LNCaP clone FGC (cell line): ENCODE data around the gene MIEF2.
"Not testable (repeated sequence)": the region's sequence is repeated elsewhere in the genome, so short reads cannot be mapped to it uniquely, and the experiment has no call there.

Experiments
- DNase-seq: peaks from one replicate; pipeline ENCODE4 v3.0.0-alpha.2; 2011; ENCODE audit warnings: low read depth
- H3K4me3 ChIP-seq: 2 replicates; pipeline ENCODE4 v1.5.1; 2011; ENCODE audit warnings: mild to moderate bottlenecking, low read depth, low read length, control low read depth
- CTCF ChIP-seq: IDR thresholded peaks from 2 replicates; pipeline ENCODE4 v1.5.1; 2012; ENCODE audit warnings: mild to moderate bottlenecking; ENCODE audit not compliant: control insufficient read depth, insufficient read depth; ENCODE audit errors: extremely low read depth

The MIEF2 gene, protein sequence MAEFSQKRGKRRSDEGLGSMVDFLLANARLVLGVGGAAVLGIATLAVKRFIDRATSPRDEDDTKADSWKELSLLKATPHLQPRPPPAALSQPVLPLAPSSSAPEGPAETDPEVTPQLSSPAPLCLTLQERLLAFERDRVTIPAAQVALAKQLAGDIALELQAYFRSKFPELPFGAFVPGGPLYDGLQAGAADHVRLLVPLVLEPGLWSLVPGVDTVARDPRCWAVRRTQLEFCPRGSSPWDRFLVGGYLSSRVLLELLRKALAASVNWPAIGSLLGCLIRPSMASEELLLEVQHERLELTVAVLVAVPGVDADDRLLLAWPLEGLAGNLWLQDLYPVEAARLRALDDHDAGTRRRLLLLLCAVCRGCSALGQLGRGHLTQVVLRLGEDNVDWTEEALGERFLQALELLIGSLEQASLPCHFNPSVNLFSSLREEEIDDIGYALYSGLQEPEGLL

GRCh38 chr17:18260332-18261145 is at the start of gene MIEF2:
Gene MIEF2, plus strand, starts transcription at chr17:18260662. Its CDS starts 2,059 bp downstream, at chr17:18262721.
- DNase-seq: peak; percentile 85
- TF ChIP-seq CTCF: no peak
- H3K4me3 ChIP-seq: peak within 1 kb of the TSS; percentile 92

GRCh38 chr17:18213666-18214270 is 46.7 kb upstream of the MIEF2 start:
- no peak overlapping the region for H3K4me3 ChIP-seq
- DNase-seq: no peak
- TF ChIP-seq CTCF: no peak

DNA sequence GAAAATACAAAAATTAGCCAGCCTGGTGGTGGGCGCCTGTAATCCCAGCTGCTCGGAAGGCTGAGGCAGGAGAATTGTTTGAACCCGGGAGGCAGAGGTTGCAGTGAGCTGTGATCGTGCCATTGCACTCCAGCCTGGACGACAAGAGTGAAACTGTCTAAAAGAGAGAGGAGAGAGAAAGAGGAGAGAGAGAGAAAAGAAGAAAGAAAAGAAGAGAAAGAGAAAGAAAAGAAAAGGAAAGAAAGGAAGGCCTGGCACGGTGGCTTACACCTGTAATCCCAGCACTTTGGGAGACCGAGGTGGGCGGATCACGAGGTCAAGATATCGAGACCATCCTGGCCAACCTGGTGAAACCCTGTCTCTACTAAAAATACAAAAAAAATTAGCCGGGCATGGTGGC is 43.6 kb upstream of the MIEF2 start:
- H3K4me3 ChIP-seq, DNase-seq: not testable (repeated sequence)

GRCh38 chr17:18217412-18218015 is 42.9 kb upstream of the MIEF2 start:
- peak; percentile 13 for DNase-seq
- TF ChIP-seq CTCF: peak; percentile 95
- H3K4me3 ChIP-seq: no peak overlapping the region

GRCh38 chr17:18218756-18219415 is 41.6 kb upstream of the MIEF2 start:
- DNase-seq: no peak
- no peak for TF ChIP-seq CTCF
- no peak overlapping the region for H3K4me3 ChIP-seq

DNA sequence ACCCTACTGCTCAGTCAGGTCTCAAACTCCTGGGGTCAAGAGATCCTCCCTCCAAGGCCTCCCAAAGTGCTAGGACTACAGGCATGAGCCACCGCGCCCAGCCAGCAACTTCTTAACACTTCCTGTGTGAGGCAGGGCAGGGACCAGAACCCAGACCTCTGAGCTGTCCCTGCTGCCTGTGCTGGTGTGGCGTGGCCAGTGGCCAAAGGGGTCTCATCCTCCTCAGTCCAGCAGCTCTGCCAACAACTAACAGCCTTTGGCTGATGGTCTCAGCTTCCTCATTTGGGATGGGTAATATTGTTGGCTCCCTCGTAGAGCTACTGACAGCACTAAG is 36.4 kb upstream of the MIEF2 start:
- DNase-seq: no peak
- no peak overlapping the region for H3K4me3 ChIP-seq
- TF ChIP-seq CTCF: no peak
